ENCODE data around the gene SND1.
A peak's percentile ranks its signal among the peaks of the same experiment; 100 is the strongest.

The SND1 gene

GRCh38 chr7:127651556-127652332 is at the start of gene SND1:
Gene SND1 (plus strand): TSS chr7:127652194. CDS start chr7:127652374, 180 bp downstream.
- DNase-seq: peak; percentile 97 to 100

GRCh38 chr7:127608446-127608845 is 43.5 kb upstream of the SND1 start:
- DNase-seq: no peak

GRCh38 chr7:127609297-127609696 is 42.7 kb upstream of the SND1 start:
- DNase-seq: no peak

- DNase-seq: no peak
These were observed 39.7 kb upstream of the SND1 start for GRCh38 chr7:127612263-127612662.

- DNase-seq: no peak
These were observed 35.3 kb upstream of the SND1 start for GRCh38 chr7:127616724-127617123.

GRCh38 chr7:127618042-127618441 is 34.0 kb upstream of the SND1 start, which contains the start of gene PAX4:
Gene PAX4 (minus strand): TSS chr7:127618142. CDS start chr7:127615928, 2,214 bp downstream.
- DNase-seq: no peak

- DNase-seq: no peak
These were observed 33.2 kb upstream of the SND1 start for GRCh38 chr7:127618775-127619174.

GRCh38 chr7:127619681-127620405 is 32.2 kb upstream of the SND1 start:
- DNase-seq: no peak

- no peak for DNase-seq
These were observed 31.4 kb upstream of the SND1 start for GRCh38 chr7:127620406-127621233.

- no peak for DNase-seq
These were observed 26.7 kb upstream of the SND1 start for GRCh38 chr7:127625331-127625730.

GRCh38 chr7:127628445-127628844 is 23.5 kb upstream of the SND1 start:
- no peak for DNase-seq

- DNase-seq: no peak
These were observed 22.6 kb upstream of the SND1 start for GRCh38 chr7:127629268-127629854.

GRCh38 chr7:127632276-127632910 is 19.6 kb upstream of the SND1 start:
- no peak for DNase-seq

- DNase-seq: no peak
These were observed 16.2 kb upstream of the SND1 start for GRCh38 chr7:127635659-127636285.

- DNase-seq: no peak
These were observed 13.8 kb upstream of the SND1 start for GRCh38 chr7:127638197-127638596.

GRCh38 chr7:127644484-127644883 is 7.5 kb upstream of the SND1 start:
- DNase-seq: no peak

GRCh38 chr7:127647636-127648035 is 4.4 kb upstream of the SND1 start:
- no peak for DNase-seq

- no peak for DNase-seq
These were observed 3.0 kb upstream of the SND1 start for GRCh38 chr7:127648986-127649385.

- no peak for DNase-seq
These were observed 993 bp upstream of the SND1 start for GRCh38 chr7:127650847-127651555.

- no peak for DNase-seq
These were observed 597 bp downstream of the SND1 start for GRCh38 chr7:127652333-127653248.

Data from cerebellar nuclear complex (tissue), 1 donor.